GM12874 (cell line): Measurements from ENCODE around the gene PADI2.

Experiments
- TF ChIP-seq, protein P1 (sequence below): IDR thresholded peaks from 2 replicates; pipeline ENCODE4 v1.5.1; 2011; ENCODE audit warnings: low read depth, mild to moderate bottlenecking, control low read depth, low read length, moderate library complexity; ENCODE audit not compliant: insufficient read depth

Gene PADI2

DNA sequence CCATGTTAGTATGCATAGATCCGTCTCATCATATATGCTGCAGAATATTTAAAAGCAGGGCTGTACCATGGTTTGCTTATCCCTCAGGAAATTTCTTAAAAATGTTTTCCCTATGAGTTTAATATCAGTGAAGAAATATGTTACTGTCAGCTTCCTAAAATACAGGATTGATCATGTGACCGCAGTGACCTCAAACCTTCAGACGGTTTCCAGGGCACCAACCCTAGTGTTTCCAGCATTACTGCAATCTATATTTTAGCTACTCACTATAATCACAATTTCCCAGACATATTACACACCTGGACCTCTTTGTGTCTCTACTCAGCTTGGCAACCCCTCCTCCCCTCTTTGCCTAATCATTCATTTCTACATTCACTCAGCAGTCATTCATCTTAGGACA, 57.8 kb downstream of the PADI2 start:
- TF ChIP-seq, protein P1, sequence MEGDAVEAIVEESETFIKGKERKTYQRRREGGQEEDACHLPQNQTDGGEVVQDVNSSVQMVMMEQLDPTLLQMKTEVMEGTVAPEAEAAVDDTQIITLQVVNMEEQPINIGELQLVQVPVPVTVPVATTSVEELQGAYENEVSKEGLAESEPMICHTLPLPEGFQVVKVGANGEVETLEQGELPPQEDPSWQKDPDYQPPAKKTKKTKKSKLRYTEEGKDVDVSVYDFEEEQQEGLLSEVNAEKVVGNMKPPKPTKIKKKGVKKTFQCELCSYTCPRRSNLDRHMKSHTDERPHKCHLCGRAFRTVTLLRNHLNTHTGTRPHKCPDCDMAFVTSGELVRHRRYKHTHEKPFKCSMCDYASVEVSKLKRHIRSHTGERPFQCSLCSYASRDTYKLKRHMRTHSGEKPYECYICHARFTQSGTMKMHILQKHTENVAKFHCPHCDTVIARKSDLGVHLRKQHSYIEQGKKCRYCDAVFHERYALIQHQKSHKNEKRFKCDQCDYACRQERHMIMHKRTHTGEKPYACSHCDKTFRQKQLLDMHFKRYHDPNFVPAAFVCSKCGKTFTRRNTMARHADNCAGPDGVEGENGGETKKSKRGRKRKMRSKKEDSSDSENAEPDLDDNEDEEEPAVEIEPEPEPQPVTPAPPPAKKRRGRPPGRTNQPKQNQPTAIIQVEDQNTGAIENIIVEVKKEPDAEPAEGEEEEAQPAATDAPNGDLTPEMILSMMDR, result no peak

DNA sequence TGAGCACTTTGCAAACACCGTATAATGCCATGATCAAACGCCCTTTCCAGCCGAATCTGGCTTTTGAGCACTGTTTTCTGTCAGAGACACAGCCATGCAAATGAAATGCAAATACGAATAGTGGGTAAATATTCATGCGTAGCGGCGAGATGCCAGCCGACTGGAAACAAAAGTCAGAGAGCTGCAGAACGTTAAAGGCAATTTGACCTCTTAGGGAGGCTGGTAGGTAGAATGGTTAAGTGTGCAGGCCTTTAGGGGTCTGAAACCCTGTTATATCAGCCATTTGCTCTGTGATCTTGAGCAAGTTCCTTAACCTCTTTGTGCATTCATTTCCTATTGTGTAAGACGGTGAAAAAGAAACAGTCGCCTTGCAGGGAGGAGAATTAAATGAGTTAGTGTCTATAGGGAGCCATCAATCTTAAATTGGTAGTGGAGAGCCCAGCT, 58.9 kb downstream of the PADI2 start:
- TF ChIP-seq, protein P1, result no peak

DNA sequence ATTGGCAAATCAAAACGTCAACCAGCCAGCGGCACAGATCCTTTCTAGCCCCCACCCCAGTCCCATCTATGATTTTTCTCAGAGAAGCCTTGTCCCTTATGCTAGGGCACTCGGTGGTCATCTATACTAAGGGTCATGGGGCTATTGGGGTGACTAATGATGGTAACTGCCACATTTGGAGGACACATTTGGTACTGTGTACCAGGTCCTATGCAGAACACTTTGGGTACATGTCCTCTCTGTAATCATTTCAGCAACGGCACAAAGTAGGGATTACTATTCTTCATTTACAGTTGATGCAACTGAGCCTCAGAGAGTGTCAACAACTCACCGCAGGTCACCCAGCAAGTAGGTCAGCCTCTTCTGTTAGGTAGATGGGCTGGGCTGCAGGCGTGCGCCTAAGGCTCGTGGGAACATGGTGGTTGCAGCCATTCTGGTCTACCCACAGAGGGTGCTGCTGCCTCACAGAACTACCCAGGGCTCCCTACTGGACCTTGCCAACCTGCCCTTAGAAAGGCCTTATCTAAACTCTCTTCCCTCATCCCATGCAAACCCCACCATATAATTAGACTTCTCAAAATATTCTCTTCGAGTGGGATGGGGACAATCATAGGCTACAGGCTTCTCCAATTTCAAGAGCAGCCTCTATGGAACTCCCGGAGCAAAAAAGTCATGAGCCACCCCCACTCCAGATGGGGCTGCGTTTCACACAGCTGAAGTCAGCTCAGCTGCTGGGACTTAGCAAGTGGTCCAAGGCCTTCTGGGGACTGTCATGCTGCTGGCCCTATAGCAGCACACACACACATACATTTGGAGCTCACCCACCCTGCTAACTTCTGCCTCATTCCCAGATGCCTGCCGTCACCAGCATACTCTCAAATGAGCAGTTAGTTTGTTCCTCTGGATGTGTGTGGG, 59.6 kb downstream of the PADI2 start:
- TF ChIP-seq, protein P1, result peak; percentile 83

DNA sequence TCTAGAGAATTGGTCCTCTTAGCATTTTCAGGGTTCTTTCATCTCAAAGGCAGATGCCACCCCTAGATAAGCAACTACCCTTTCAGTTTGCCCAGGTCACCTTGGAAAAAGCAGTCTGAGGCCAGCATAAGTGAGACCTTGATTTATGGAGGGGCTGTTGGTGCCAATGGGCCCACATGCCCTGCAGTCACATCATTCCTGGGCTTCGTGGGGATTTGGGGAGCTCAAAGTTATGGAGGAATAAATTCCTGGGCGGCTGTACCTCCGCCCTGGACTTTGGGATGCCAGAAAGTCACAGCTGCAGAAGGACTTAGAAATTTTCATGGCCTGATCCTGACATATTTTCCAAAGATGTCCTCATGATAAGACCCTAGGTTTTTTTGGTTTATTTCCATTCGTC, 62.7 kb downstream of the PADI2 start:
- TF ChIP-seq, protein P1, result no peak

DNA sequence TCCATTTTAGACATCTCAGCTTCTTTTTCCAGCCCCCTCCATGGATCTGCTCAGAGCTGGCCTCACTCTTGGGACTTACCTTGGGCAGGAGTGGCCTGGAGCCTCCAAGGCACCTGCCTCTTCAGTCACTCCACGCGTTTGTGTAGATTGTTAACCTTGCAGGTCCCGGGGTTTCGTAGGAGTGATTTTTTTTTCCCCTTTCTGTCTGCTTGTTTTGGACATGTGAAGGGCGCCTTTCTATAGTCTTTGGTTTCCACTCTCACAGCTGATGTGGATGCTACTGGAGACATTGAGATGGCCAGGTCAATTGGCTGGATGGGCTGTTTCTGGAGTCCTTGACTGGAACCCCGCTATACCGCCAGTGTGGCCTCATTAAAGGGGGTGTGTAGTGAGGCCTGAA, 63.5 kb downstream of the PADI2 start:
- TF ChIP-seq, protein P1, result no peak

DNA sequence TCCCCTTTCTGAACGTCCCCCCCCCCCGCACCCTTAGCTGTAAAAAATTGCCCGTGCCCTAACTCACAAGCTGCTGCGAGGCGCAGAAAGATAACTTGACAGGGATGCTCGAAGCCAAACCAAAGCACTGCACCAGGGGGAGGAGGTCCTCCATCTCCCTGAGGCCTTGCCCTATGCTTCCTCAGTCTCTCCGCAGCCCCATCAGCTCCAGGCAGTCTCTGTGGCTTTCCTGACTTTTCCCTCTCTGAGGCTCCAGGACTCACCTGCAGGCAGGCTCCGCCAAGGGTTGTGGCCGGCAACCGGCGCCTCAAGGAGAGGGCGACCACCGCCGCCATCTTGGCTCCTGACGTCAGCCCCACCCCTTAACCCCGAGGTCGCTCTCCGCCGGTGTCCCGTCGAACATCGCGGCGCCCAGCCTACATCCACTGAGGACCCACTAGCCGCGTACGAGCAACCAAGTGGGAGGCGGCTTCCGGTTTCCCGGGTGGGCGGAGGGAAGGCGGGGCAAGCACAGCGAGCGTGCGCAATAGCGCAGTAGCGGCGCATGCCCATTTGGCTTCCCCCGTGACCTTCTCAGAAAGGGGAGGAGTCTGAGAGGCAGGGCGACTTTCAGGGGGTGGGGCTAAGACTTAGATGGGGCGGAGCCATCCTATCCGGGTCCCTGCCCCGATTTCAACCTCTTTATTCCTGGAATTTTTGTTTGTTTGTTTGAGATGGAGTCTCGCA, 65.4 kb downstream of the PADI2 start, which contains the start of gene SDHB:
Gene SDHB, minus strand, starts transcription at position 348 of the 726 bp plus-strand sequence. Its CDS starts 13 bp downstream, at position 335.
- TF ChIP-seq, protein P1, result no peak

DNA sequence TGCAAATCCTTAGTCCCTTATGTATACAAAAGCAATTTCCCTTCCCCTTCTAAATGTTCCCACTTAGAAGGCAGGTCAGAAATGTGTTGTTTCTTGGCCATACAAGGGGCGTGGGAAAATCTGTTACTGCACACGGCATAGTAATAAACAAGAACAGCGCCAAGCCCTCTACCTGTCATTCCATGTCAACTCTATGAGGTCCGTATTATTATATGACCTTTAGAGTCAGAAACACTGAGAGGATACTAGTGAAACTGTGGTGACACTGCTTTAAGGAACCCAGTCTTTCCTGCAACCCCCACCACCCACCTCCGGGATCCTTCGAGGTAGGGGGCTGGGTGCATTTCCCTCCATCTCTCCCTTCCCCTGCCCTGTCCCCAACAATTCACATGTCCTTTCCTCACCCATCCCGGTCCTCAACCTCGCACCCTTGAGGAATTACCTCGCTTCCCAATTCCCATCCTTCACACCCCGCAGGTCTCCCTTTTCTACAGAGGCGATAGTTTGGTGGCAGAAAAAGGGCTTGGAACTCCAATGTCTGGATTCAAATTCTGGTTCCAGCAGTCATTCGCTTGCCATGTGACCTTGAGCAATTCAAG, 66.1 kb downstream of the PADI2 start:
- TF ChIP-seq, protein P1, result no peak
